Ovary (tissue), 9 donors: ENCODE measurements around the gene TCFL5. TPM values are rescaled to one million over a fixed set of nuclear protein-coding genes. Genes with fewer than 3 reads are reported as not detected.

Source experiments
- DNase-seq, 5 donors: peaks; one replicate each; pipeline ENCODE4 v3.0.0-alpha.2; 2019 to 2020
- H3K27ac ChIP-seq, 2 donors: fragments of 200-600 bp; one replicate each; pipeline versions ENCODE4 v1.5.1 to v1.8.0; 2019 to 2022
- H3K27me3 ChIP-seq: fragments of 200-600 bp; one replicate; pipeline ENCODE4 v1.8.0; 2022
- H3K36me3 ChIP-seq: fragments of 200-600 bp; sonication (generic); one replicate; pipeline ENCODE4 v1.5.1; 2019
- H3K4me1 ChIP-seq: one replicate; pipeline ENCODE4 v1.8.1; 2013; ENCODE audit warnings: mild to moderate bottlenecking, moderate library complexity; ENCODE audit not compliant: insufficient read depth
- H3K4me3 ChIP-seq: fragments of 200-600 bp; sonication (generic); one replicate; pipeline ENCODE4 v1.5.1; 2017
- H3K9me3 ChIP-seq, 2 donors: fragments of 200-600 bp in 1 of 2; sonication (generic) in 1 of 2; one replicate each; pipeline versions ENCODE4 v1.5.1 to v1.8.1; 2013 to 2019; ENCODE audit warnings: mild to moderate bottlenecking in 1 of 2, moderate library complexity in 1 of 2
- EP300 ChIP-seq: sonication (generic); formaldehyde crosslinking; IDR thresholded peaks from one replicate; pipeline ENCODE4 v1.6.1; 2017; ENCODE audit warnings: antibody characterized with exemption
- POLR2A ChIP-seq: fragments of 450-650 bp; IDR thresholded peaks from one replicate; pipeline ENCODE4 v1.6.1; 2017; ENCODE audit warnings: antibody characterized with exemption, mild to moderate bottlenecking, moderate library complexity
- WGBS, 3 donors: extraction: QIAGEN DNeasy Blood & Tissue Kit in 1 of 3; methylation state at CpG; one replicate each; pipeline versions ENCODE4 v1.1.5 to v1.1.7; 2013 to 2017; 5-methylcytosine and 5-hydroxymethylcytosine counted together
- intact Hi-C, 4 donors: fragments of 100-400 bp; cut with DNase I; formaldehyde crosslinking; loops; one replicate each; pipeline versions ENCODE4 v1.11.0 to v1.15.1; 2022 to 2023
- polyA plus RNA-seq, 2 donors: library from polyadenylated mRNA; stranded (reverse); fragments of 200-250 nt in 1 of 2; fragments of 350-450 nt in 1 of 2; fragmentation: Illumina TruSeq in 1 of 2; extraction: RNeasy Lipid Tissue Mini Kit (QIAGEN cat#74804) in 1 of 2; gene quantifications; one replicate each; pipeline ENCODE4 v1.2.3, GENCODE V29; 2013 to 2014
- total RNA-seq, 7 donors: library from RNA; depleted of rRNA in 2 of 7; stranded (reverse); fragments of >200 nt in 2 of 7; fragmentation: NEBNext Ultra II Directional in 3 of 7; extraction: Animal tissue kit (Norgen Biotek cat#: 25700) in 3 of 7; gene quantifications; one replicate each; pipeline versions ENCODE4 v1.1.0 to v1.2.4, GENCODE V29; 2016 to 2023
- TF ChIP-seq, protein P1 (sequence below), 3 donors: fragments of 450-650 bp in 2 of 3; fragments of 200-600 bp in 1 of 3; IDR thresholded peaks; one replicate each; pipeline versions ENCODE4 v1.5.1 to v1.8.0; 2016 to 2022; ENCODE audit warnings: antibody characterized with exemption in 3 of 3, mild to moderate bottlenecking in 1 of 3
- donor health status: DM: no; HTN: no; CAD: no; lungs with moderate emphysema.
- donor health status: DM: no; HTN: no; CAD: no.
- donor health status: Bipolar disorder and iron deficiency.
- donor health status: DM: yes; HTN: yes; CAD: no.
- donor health status: DM: no; HTN: no; CAD: no.
- donor health status: DM: yes; HTN: yes; CAD: no.

The TCFL5 gene
- total and polyA plus RNA-seq, 9 donors: 8.1 to 17.9 (median 12.3) TPM

DNA sequence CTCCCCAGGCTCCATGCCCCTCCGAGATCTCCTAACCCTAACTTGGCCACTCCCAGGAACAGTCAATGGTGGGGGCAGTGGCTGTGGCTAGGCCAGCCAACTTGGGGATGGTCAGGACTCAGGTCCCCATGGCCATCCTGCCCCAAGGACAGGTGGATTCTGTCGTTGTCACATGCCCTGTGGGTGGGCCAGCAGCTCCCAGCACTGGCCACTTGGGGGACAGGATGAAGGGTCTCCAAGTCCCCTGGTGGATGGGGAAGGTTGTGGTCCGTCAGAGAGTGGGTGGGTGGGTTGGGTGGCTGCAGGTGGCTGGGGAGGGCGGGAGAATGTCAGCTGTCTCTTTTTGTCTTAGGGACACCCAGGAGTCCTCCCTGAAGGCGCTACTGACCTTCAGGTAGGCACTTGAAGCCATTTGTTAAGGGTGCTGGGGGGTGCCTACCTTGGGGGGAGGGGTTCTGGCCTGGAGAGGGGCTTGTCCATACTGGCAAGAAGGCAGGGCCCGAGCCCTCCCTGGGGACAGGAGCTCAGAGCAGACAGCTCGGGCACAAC is 39.3 kb downstream of the TCFL5 start:
- Histone ChIP-seq H3K27ac (no peak overlapping the region), H3K4me3 (no peak overlapping the region), H3K27me3 (no peaks in the 10 kb centered on the region), H3K9me3 (no peaks in the 10 kb centered on the region), H3K36me3 (no peaks in the 10 kb centered on the region), H3K4me1 (peaks cover 7% of the 10 kb centered on the region)
- intact Hi-C loops: no loop called here
- DNase-seq: no peak
- TF ChIP-seq, protein P1, sequence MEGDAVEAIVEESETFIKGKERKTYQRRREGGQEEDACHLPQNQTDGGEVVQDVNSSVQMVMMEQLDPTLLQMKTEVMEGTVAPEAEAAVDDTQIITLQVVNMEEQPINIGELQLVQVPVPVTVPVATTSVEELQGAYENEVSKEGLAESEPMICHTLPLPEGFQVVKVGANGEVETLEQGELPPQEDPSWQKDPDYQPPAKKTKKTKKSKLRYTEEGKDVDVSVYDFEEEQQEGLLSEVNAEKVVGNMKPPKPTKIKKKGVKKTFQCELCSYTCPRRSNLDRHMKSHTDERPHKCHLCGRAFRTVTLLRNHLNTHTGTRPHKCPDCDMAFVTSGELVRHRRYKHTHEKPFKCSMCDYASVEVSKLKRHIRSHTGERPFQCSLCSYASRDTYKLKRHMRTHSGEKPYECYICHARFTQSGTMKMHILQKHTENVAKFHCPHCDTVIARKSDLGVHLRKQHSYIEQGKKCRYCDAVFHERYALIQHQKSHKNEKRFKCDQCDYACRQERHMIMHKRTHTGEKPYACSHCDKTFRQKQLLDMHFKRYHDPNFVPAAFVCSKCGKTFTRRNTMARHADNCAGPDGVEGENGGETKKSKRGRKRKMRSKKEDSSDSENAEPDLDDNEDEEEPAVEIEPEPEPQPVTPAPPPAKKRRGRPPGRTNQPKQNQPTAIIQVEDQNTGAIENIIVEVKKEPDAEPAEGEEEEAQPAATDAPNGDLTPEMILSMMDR (IDR thresholded peaks at IDR 0.05): no peak
- TF ChIP-seq EP300: no peak
- no peak for TF ChIP-seq POLR2A
- 71 to 87% (median 77%) methylated on average over 7 of the region's 7 CpGs for WGBS, 3 donors

DNA sequence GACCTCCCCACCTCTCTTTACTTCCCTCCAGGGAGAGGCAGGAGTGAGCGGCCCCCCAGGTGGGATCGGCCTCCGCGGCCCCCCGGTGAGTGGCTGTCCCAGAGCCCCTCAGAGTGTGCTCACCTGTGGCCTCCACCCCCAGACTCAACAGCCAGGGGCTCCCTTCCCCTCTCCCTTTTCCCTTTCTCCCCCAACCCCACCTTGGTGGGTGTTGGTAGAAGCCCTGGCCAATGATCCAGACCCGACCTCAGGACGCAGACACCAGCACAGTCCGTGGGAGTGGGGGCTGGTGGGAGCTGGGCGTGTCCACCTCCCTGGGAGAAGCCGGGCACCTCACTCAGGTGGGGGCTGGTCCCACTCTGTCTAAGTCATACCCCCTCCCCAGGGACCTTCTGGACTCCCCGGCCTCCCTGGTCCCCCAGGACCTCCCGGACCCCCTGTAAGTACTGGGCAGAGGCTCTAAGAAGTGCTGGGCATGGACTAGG is 39.9 kb downstream of the TCFL5 start:
- Histone ChIP-seq H3K36me3 (no peaks in the 10 kb centered on the region), H3K27ac (no peak overlapping the region), H3K9me3 (no peaks in the 10 kb centered on the region), H3K4me1 (peaks cover 7% of the 10 kb centered on the region), H3K4me3 (no peak overlapping the region), H3K27me3 (no peaks in the 10 kb centered on the region)
- TF ChIP-seq, protein P1 (IDR thresholded peaks at IDR 0.05): no peak
- TF ChIP-seq POLR2A: no peak
- TF ChIP-seq EP300: no peak
- WGBS, 3 donors: 84 to 94% (median 88%) methylated on average over 11 to 12 of the region's 12 CpGs
- intact Hi-C loops: no loop called here
- no peak for DNase-seq

DNA sequence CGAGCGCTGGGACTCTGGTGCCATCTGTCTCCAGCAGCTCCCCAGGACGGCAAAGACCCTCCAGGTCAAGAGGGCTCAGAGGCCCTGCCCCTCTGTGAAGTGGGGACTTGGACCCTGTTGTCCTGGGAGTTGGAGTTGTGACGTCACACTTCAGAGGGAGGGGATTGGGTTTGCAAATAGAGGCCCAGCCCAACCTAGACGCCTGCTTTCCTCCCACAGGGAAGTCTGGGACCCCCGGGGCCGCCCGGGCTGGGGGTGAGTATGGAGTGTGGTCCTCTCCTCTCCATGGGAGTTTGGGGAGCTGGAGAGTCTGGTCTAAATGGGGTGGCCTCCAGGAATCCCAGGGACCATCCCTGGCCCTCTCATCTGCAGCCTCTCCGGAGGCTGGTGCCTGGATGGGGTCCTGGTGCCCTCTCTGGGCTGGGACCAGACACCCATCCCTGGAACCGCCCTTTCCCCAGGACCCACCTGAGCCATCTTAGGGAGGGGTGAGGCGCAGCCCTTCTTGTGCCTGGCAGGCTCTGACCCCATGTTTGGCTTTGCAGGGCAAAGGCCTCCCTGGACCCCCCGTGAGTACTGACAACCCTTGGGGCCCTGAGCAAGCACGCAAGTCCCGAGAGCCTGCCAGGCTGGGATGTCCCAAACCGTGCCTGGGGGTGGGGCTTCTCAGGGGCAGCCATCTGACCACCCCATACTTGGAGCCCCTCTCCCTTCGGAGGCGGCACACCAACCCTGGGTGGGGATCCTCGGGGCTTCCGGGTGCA is 40.5 kb downstream of the TCFL5 start:
- TF ChIP-seq, protein P1 (IDR thresholded peaks at IDR 0.05): no peak
- TF ChIP-seq POLR2A (no peak), EP300 (no peak)

DNA sequence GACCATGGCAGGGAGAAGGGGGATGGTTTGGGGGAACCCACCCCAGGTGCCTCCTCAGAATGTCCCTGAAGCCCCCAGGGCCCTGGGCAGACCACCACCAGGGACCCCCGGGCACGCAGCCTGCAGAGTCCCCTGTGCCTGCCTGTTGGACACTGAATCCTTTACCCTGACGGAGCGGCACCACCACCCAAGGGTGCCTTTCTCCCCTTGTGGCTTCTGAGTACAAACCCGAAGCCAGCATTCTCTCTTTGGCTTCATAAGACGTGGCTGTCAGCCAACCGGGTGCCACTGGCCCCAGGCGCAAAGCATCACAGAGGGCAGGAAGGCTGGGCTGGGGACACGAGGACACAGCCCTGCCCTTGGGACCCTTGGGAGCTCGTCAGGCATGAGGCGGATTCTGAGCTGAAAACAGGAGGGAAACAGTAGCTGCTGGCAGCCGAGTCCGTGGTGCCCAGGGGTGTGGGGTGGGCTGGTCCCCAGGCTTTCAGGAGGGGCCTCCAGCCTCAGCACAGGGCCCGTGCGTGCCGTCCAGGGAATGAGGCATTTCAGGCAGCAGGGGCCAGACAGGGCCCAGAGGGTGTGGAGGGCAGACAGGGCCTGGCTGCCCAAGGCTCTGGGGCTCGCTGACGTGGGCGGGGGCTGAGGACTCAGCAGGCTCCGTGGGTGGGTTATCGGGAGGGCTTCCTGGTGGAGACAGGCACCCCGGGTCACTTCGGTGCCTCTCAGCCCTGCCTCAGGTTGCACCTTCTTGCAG is 41.2 kb downstream of the TCFL5 start:
- no peak for DNase-seq
- Histone ChIP-seq H3K9me3 (no peaks in the 10 kb centered on the region), H3K27me3 (peaks cover 4% of the 10 kb centered on the region), H3K4me1 (peaks cover 11% of the 10 kb centered on the region), H3K36me3 (no peaks in the 10 kb centered on the region), H3K4me3 (no peak overlapping the region), H3K27ac (no peak overlapping the region)
- intact Hi-C loops: no loop called here
- TF ChIP-seq, protein P1 (IDR thresholded peaks at IDR 0.05): no peak
- TF ChIP-seq POLR2A: no peak
- no peak for TF ChIP-seq EP300
- WGBS, 3 donors: 75 to 83% (median 78%) methylated on average over 22 to 23 of the region's 23 CpGs

More for the DNA sequence above, 40.5 kb downstream of the TCFL5 start:
- H3K27ac ChIP-seq: no peak overlapping the region
- peaks cover 4% of the 10 kb centered on the region for H3K27me3 ChIP-seq
- no peaks in the 10 kb centered on the region for H3K9me3 ChIP-seq
- 81 to 87% (median 87%) methylated on average over 14 to 19 of the region's 19 CpGs for WGBS, 3 donors
- intact Hi-C loops: no loop called here
- H3K4me1 ChIP-seq: peaks cover 10% of the 10 kb centered on the region
- DNase-seq: no peak
- no peaks in the 10 kb centered on the region for H3K36me3 ChIP-seq
- no peak overlapping the region for H3K4me3 ChIP-seq
